Esophagus squamous epithelium (tissue), 4 donors: ENCODE measurements around the gene TNNC1.

Experiments used
- CTCF ChIP-seq, 6 experiments: fragments of 450-650 bp in 4 of 6; fragments of 200-600 bp in 2 of 6; sonication (generic) in 2 of 6; IDR thresholded peaks; one replicate each; pipeline ENCODE4 v1.5.1; 2016 to 2019; ENCODE audit warnings: antibody characterized with exemption in 6 of 6, mild to moderate bottlenecking in 4 of 6, moderate library complexity in 4 of 6
- POLR2A ChIP-seq, 4 donors: fragments of 450-650 bp; IDR thresholded peaks; one replicate each; pipeline ENCODE4 v1.6.1; 2017; ENCODE audit warnings: antibody characterized with exemption in 4 of 4, mild to moderate bottlenecking in 4 of 4, moderate library complexity in 3 of 4

GRCh38 chr3:52490035-52490938, 36.4 kb upstream of the TNNC1 start:
- TF ChIP-seq CTCF (IDR thresholded peaks at IDR 0.05) (no peak), POLR2A (IDR thresholded peaks at IDR 0.05) (no peak)
